ENCODE data around the gene RPRD1B.

RPRD1B gene

GRCh38 chr20:38043512-38044300 lies 10.2 kb downstream of the RPRD1B start:
- no peak for DNase-seq

- DNase-seq: no peak
Observed at GRCh38 chr20:38044685-38045084, 11.1 kb downstream of the RPRD1B start.

DNA sequence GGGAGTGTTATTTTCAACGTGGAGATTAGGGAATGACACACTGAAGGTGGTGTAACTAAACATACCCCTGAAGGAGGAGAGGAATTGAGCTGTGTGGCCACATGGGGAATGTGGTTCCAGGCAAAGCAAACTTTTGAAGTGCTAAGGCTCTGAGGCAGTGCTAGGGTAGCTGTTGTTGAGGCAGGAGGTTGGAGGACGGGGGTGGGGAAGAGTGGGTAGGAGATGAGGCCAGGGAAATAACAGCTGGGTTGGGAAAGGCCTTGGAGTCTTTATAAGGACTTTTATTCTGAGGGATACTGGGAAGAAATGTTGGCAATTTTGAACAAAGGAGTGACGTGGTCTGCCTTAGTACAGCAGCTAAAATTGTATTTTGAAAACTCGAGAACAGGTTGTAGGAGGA lies 13.0 kb downstream of the RPRD1B start:
- DNase-seq: no peak

- DNase-seq: no peak
Observed at GRCh38 chr20:38049800-38050199, 16.3 kb downstream of the RPRD1B start.

- DNase-seq: no peak
Observed at GRCh38 chr20:38050686-38051085, 17.1 kb downstream of the RPRD1B start.

DNA sequence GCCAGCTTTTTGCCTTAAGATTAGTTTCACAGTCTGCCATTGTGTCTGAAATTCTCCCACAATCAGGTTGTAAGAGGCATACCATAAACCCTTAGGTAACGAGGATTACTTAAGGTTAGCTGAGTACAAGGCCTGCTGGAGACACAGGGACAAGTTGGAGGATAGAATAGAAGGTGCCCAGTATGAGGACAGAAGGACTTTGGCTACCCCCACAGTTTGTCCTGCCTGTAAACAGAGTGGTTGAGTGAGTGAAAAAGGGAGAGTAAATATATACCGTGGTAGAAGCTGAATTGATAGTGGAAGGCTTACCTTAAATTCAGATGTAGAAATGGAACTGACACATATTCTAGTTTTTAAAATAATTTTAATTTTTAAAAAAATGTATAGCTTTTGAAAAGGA lies 19.3 kb downstream of the RPRD1B start:
- no peak for DNase-seq

DNA sequence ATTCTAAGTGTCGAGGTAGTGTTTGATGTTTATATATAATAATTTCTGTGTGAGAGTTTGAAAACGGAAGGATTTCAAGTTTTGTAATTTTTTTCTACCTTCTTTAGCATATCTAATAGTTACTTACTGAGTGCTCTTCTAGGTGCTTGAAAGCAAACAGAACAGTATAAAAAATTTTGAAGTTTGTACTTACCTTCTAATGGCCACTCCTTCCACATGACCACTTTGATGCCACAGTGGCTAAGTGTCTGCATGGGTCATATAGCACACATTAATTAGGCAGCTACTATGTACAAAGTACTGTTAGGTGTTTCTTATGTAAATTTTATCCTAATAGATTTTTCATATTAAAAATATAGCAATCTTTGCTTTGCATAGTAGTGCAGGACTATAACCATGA lies 21.1 kb downstream of the RPRD1B start:
- DNase-seq: no peak

- DNase-seq: no peak
Observed at GRCh38 chr20:38055294-38055693, 21.7 kb downstream of the RPRD1B start.

DNA sequence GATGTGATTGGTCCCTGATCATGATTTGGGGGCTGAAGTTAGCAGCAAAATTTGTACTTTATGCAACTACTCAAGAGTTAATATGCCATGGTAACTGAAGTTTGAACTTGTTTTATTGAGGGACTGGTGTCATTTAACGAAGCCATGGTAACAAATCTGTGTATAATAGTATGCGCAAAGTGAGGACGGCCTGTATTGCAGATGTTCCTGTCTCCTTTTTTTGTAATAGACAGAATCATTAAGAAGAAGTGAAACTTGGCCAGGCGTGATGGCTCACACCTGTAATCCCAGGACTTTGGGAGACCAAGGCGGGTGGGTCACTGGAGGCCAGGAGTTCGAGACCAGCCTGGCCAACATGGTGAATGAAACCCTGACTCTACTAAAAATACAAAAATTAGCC lies 22.3 kb downstream of the RPRD1B start:
- no peak for DNase-seq

DNA sequence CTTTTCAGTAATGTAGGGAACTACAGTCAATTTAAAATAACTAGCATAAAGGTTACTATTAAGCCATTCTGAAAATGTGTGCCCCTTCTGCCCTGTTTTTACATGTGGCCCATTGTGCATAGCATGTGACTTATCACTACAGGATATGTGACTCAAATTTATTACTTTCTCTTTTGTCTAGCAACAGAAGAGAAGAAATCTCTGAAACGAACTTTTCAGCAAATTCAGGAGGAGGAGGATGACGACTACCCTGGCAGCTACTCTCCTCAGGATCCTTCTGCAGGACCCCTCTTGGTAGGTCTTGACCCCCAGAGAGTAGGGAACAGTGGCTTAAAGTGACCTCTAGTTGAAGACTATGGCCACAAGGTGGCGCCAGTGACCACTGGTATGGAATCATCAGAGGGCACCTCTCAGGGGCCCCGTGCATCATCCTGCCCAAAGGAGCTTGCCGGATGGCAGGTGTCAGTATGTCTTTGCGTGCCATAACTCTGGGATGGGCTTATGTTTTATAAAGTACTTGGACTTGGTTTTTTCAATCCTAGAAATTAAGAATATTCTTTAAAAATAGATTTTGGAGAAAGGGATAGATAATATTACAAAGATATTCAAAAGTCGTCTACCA lies 23.9 kb downstream of the RPRD1B start:
- DNase-seq: no peak

- DNase-seq: no peak
Observed at GRCh38 chr20:38059832-38060231, 26.3 kb downstream of the RPRD1B start.

DNA sequence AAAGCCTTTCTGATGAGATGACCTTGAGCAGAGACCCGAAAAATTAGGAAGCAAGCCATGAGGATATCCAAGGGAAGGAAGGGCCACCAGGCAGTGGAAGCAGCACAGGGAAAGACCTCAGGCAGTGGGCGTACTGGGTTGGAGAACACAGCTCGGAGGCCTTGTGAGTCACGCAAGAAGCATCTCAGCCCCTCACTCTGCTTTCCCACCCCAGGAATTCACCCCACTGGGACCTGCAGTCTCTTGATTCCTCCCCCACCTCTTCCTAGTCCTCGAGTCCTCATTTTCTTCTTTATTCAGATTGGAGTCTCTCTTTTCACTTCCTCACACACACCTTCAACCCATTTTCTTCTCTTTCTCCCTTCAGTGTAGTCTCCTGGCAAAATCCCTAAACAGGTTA lies 27.0 kb downstream of the RPRD1B start:
- no peak for DNase-seq

- DNase-seq: no peak
Observed at GRCh38 chr20:38061109-38061508, 27.6 kb downstream of the RPRD1B start.

DNA sequence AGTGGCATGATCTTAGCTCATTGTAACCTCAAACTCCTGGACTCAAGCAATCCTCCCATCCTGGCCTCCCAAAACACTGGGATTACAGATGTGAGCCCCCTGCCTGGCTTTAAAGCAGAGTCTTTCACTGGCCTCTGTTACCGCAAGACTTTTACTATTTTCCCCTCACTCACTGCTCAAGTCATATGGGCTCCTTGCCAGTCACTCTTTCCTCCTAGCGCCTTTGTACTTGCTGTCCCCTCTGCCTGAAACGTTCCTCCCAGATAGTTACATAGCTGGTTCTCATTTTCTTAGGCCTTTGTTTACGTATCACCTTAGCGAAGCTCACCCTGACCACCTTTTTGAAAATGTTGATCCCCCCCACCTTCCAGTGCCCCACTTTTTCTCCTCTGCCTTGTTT lies 29.3 kb downstream of the RPRD1B start:
- DNase-seq: no peak

GRCh38 chr20:38063911-38064530 lies 30.5 kb downstream of the RPRD1B start:
- no peak for DNase-seq

- no peak for DNase-seq
Observed at GRCh38 chr20:38065764-38066375, 32.3 kb downstream of the RPRD1B start.

DNA sequence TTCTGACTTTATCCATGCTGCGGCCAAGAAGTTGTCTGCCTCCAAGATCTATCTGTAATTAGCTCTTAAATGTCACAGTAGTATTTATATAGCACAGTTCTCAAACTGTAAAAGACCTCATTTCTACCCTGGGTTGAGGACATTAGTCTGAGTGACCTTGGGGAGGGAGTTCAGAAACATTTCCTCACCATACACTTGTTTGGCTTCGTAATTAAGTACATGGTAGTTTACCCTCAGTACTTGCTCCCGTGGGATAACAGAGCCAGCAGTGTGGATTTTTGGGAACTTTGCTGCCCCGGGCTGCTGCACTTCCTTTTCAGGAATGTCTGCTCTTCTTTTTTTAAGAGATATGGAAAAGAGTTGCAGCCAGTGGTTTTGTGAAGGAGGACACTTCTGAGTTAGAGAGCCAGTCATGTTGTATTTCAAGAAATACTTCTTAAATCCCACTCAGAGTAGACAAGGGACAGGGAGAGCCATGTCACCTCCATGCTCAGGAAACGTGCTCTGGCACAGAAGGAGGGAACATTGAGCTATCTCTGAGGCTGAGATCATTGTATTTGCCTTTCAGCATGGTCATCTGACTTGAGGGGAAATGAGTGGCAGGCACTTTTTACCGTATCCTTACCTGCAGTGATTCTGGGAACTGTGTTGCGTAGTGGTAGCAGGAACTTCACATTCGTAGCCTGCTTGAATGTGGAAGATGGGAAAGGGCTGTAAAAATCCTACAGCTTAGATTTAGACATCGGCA lies 33.6 kb downstream of the RPRD1B start:
- DNase-seq: no peak

GRCh38 chr20:38067717-38068365 lies 34.3 kb downstream of the RPRD1B start:
- peak; percentile 98 for DNase-seq

DNA sequence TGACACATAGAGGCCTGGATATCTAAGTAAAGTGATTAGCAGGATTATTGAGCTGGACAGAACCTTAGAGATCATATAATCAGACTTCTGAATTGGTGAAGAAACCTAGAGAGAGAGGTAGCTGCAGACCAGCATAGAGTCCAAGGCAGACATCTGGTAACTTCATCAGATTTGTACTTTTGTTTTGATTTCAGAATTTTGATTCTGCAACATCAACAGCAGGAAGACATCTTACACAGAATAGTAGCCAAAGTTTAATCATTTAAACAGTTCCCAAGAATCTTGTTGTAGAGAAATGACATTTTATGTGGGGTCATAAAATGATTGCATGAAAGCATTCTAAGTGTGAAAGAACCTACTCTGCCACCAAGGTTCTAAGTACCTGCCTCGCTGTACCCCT lies 39.4 kb downstream of the RPRD1B start:
- DNase-seq: no peak

DNA sequence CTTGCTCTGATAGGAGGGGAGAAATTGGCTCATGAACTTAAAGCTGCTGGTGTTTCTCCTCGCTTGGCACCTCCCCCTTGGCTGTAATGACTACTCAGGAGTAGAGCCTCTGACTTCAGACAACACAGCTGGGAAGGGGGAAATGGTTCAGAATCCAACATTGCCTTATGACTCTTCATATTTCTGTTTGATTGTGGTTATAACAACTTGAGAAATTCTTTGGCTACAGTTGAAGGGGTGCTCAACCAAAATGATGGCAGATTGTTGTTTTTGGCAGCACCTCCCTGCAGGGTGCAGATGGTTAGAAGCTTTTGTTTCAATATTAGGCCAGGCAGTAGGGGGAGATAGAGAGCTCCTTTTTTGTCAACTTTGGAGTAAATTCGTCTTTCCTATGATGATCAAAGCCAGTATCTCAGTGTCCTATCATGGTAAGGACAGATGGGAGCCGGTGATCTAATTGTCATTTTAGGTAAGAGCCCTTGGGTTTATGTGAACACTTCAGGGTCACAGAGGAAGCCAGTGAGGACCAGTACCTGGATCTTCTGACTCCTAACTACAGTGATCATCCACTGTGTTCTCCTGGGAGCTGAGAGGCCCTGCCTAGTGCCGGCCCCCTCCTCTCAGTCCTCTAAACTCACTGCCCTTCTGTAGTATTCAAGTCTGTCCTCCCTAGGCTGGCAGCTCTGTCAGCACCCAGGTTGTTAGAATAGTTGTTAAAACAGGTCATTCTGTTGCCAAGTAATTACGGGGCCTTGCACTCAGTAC lies 39.9 kb downstream of the RPRD1B start:
- DNase-seq: peak; percentile 82

DNA sequence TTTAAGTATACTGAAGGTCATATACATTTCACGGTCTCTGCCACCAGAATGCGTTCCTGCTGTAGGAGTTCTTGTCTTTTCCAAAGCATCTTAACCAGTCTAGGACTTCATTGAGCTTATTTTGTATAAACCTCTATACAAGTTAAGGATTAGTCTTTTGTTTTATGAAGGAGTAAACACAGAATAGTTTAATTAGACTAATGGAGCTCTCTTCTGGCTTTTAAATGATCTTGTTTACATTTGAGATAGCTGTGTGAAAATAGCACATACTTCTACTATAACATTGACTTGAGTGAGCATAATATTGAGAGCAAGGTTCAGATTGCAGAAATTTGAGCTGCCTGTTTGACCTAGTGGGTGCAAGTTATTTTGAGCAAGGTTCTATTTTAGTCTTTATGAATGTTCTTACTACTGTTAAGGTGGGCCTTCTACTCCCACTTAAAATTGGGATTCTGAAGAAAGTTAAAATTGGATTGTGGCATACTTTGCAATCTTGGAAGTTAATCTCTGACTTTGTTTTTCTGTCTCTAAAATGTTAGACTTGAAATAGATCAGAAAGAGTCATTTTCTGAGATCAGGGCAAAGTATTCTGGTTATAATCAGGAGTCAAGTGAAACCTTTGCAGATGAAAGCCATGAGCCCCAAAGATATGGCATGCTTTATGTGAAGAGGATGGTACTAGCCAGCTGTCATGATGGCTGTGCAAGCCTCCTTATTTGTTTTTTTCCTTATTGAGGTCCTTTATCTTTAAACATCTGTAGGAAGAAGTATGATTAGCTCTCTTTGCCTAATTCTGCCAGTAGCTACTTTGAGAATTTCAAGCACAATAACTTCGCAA lies 41.8 kb downstream of the RPRD1B start:
- DNase-seq: no peak

Measured in NCI-H524 treated with DMSO at 0.1 percent for 48 hours (cell line).